Panc1 (cell line): ENCODE measurements around the gene ATP13A3.

Experiments used
- POLR2AphosphoS5 ChIP-seq: IDR thresholded peaks from 2 replicates; pipeline ENCODE4 v1.6.1; 2012; ENCODE audit warnings: mild to moderate bottlenecking, low read depth, low read length, moderate library complexity
- SIN3A ChIP-seq: IDR thresholded peaks from 2 replicates; pipeline ENCODE4 v1.6.1; 2012; ENCODE audit warnings: low read depth, mild to moderate bottlenecking, low read length, moderate library complexity, borderline replicate concordance; ENCODE audit not compliant: insufficient read depth
- TCF7L2 ChIP-seq: IDR thresholded peaks from 2 replicates; pipeline ENCODE4 v1.6.1; 2011; ENCODE audit warnings: mild to moderate bottlenecking, low read depth, low read length, inconsistent platforms
- TF ChIP-seq, protein P1 (sequence below), 2 experiments: IDR thresholded peaks; 2 replicates each; pipeline ENCODE4 v1.6.1; 2011 to 2012; ENCODE audit warnings: low read depth in 2 of 2, control low read depth in 1 of 2, low read length in 1 of 2, mild to moderate bottlenecking in 1 of 2, moderate library complexity in 1 of 2; ENCODE audit not compliant: insufficient read depth in 1 of 2
- TF ChIP-seq, protein P2 (sequence below): fragments of 450-650 bp; IDR thresholded peaks from 2 replicates; pipeline ENCODE4 v1.5.1; 2017; ENCODE audit warnings: mild to moderate bottlenecking

DNA sequence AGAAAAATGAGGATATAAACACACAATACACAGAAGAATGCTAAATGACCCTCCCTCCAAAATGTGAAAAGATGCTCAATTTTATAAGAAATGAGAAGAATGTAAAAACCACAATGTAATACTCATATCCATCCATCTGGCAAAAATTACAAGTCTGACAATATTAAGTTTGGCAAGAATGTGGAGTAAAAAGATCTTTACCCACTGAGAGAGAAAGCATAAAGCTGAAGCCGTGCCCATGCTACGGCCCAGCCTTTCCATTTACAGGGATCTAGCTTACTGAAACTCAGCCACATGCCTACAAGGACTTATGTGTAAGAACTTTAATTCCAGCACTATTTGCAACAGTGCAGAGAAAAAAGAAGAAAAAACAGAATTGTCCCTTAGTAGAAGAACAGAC lies 42.9 kb downstream of the ATP13A3 start:
- TF ChIP-seq, protein P1, sequence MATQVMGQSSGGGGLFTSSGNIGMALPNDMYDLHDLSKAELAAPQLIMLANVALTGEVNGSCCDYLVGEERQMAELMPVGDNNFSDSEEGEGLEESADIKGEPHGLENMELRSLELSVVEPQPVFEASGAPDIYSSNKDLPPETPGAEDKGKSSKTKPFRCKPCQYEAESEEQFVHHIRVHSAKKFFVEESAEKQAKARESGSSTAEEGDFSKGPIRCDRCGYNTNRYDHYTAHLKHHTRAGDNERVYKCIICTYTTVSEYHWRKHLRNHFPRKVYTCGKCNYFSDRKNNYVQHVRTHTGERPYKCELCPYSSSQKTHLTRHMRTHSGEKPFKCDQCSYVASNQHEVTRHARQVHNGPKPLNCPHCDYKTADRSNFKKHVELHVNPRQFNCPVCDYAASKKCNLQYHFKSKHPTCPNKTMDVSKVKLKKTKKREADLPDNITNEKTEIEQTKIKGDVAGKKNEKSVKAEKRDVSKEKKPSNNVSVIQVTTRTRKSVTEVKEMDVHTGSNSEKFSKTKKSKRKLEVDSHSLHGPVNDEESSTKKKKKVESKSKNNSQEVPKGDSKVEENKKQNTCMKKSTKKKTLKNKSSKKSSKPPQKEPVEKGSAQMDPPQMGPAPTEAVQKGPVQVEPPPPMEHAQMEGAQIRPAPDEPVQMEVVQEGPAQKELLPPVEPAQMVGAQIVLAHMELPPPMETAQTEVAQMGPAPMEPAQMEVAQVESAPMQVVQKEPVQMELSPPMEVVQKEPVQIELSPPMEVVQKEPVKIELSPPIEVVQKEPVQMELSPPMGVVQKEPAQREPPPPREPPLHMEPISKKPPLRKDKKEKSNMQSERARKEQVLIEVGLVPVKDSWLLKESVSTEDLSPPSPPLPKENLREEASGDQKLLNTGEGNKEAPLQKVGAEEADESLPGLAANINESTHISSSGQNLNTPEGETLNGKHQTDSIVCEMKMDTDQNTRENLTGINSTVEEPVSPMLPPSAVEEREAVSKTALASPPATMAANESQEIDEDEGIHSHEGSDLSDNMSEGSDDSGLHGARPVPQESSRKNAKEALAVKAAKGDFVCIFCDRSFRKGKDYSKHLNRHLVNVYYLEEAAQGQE (IDR thresholded peaks at IDR 0.05; ENCODE audit: insufficient read depth in 1 of 2, low read depth in 2 of 2, low read length in 1 of 2) = no peak
- TF ChIP-seq, protein P2, sequence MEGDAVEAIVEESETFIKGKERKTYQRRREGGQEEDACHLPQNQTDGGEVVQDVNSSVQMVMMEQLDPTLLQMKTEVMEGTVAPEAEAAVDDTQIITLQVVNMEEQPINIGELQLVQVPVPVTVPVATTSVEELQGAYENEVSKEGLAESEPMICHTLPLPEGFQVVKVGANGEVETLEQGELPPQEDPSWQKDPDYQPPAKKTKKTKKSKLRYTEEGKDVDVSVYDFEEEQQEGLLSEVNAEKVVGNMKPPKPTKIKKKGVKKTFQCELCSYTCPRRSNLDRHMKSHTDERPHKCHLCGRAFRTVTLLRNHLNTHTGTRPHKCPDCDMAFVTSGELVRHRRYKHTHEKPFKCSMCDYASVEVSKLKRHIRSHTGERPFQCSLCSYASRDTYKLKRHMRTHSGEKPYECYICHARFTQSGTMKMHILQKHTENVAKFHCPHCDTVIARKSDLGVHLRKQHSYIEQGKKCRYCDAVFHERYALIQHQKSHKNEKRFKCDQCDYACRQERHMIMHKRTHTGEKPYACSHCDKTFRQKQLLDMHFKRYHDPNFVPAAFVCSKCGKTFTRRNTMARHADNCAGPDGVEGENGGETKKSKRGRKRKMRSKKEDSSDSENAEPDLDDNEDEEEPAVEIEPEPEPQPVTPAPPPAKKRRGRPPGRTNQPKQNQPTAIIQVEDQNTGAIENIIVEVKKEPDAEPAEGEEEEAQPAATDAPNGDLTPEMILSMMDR = no peak
- no peak for TF ChIP-seq TCF7L2
- no peak for TF ChIP-seq SIN3A
- TF ChIP-seq POLR2AphosphoS5 = no peak
